ENCODE results near the gene FOXO3. TPM values are rescaled to one million over a fixed set of nuclear protein-coding genes. Genes with fewer than 3 reads are reported as not detected.

Gene FOXO3
- total and polyA plus RNA-seq, 2 experiments from 2014 or later = 19.7 to 36.6 TPM

GRCh38 chr6:108585921-108586536 is 25.3 kb downstream of the FOXO3 start:
- no peak for TF ChIP-seq EZH2phosphoT487 (IDR thresholded peaks at IDR 0.05; ENCODE audit: insufficient read depth, low read depth)
- TF ChIP-seq EZH2 (IDR thresholded peaks at IDR 0.05; ENCODE audit: insufficient read depth, poor library complexity, severe bottlenecking) = no peak
- H3K4me2 ChIP-seq (ENCODE audit: unreplicated experiment) = no peak overlapping the region

GRCh38 chr6:108587258-108588059 is 26.7 kb downstream of the FOXO3 start:
- Histone ChIP-seq H3K4me3 (peak overlapping the region; percentile 20; the same call in 1 of the 2 replicates), H3K36me3 (ENCODE audit: low read depth) (no peaks in the 10 kb centered on the region), H3K79me2 (ENCODE audit: insufficient read depth) (peaks cover 96% of the 10 kb centered on the region), H3K4me1 (ENCODE audit: insufficient read depth) (peaks cover 75% of the 10 kb centered on the region), H3K27ac (peak overlapping the region; percentile 67), H3K9me2 (ENCODE audit: insufficient read depth) (no peaks in the 10 kb centered on the region), H4K20me1 (ENCODE audit: insufficient read depth) (peaks cover 17% of the 10 kb centered on the region; the same call in 1 of the 2 replicates), H3K27me3 (replicated peaks; ENCODE audit: insufficient read depth) (no peaks in the 10 kb centered on the region), H3K9me3 (ENCODE audit: low read depth) (no peaks in the 10 kb centered on the region), H3K9ac (peak overlapping the region; percentile 9; the same call in 1 of the 2 replicates), H3F3A (ENCODE audit: insufficient read depth) (peaks cover 63% of the 10 kb centered on the region), H3K4me2 (ENCODE audit: unreplicated experiment) (peak overlapping the region; percentile 48), H2AFZ (no peak overlapping the region)
- peak; percentile 70 for DNase-seq
- in situ Hi-C loops (cut with MboI) = no loop called here
- TF ChIP-seq EZH2phosphoT487 (IDR thresholded peaks at IDR 0.05; ENCODE audit: insufficient read depth, low read depth) = no peak
- no peak for TF ChIP-seq EZH2 (IDR thresholded peaks at IDR 0.05; ENCODE audit: insufficient read depth, poor library complexity, severe bottlenecking)
- 74 to 76% methylated on average over 9 of the region's 9 CpGs for WGBS, 2 experiments (ENCODE audit: low coverage in 1 of 2, low lambda C conversion rate in 2 of 2, missing lambda C conversion rate in 2 of 2)

More at GRCh38 chr6:108585921-108586536, 25.3 kb downstream of the FOXO3 start:
- H3K36me3 ChIP-seq (ENCODE audit: low read depth) = no peaks in the 10 kb centered on the region
- no peak overlapping the region for H3K9ac ChIP-seq
- 54 to 56% methylated on average over 6 of the region's 6 CpGs for whole genome bisulfite sequencing, 2 experiments (ENCODE audit: low coverage in 1 of 2, low lambda C conversion rate in 2 of 2, missing lambda C conversion rate in 2 of 2)
- no peak overlapping the region for H3K4me3 ChIP-seq
- H3K9me2 ChIP-seq (ENCODE audit: insufficient read depth) = no peaks in the 10 kb centered on the region
- peaks cover 98% of the 10 kb centered on the region for H3K79me2 ChIP-seq (ENCODE audit: insufficient read depth)
- no peak overlapping the region for H3K27ac ChIP-seq
- H4K20me1 ChIP-seq (ENCODE audit: insufficient read depth) = peaks cover 25% of the 10 kb centered on the region; the same call in 1 of the 2 replicates
- H3F3A ChIP-seq (ENCODE audit: insufficient read depth) = peaks cover 63% of the 10 kb centered on the region
- no peaks in the 10 kb centered on the region for H3K9me3 ChIP-seq (ENCODE audit: low read depth)
- in situ Hi-C loops (cut with MboI) = no loop called here
- DNase-seq = no peak
- H2AFZ ChIP-seq = no peak overlapping the region
- H3K4me1 ChIP-seq (ENCODE audit: insufficient read depth) = peaks cover 75% of the 10 kb centered on the region
- no peaks in the 10 kb centered on the region for H3K27me3 ChIP-seq (replicated peaks; ENCODE audit: insufficient read depth)

DNA sequence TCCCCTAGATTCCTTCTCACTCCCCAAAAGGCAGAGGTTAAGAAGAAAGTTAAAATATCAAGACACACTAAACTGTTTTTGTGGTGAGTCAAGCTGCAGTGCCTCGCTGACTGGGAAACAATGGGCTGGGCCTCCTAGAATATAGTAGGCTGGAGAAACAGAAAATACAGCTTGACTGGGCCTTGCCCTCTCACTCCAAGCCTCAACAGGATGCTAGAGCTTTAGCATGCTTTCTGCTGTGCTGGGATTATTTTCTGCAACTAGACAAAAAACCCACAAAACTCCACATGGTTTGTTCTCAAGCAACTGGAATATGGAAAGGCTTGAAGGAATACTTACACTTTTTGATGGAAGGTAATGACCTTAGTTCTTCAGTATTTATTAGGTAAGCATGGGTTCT is 27.9 kb downstream of the FOXO3 start:
- Histone ChIP-seq H3K79me2 (ENCODE audit: insufficient read depth) (peaks cover 94% of the 10 kb centered on the region), H2AFZ (no peak overlapping the region), H3K27ac (peak overlapping the region; percentile 67), H3K27me3 (replicated peaks; ENCODE audit: insufficient read depth) (no peaks in the 10 kb centered on the region), H3F3A (ENCODE audit: insufficient read depth) (peaks cover 62% of the 10 kb centered on the region), H3K9me2 (ENCODE audit: insufficient read depth) (no peaks in the 10 kb centered on the region), H3K4me1 (ENCODE audit: insufficient read depth) (peaks cover 77% of the 10 kb centered on the region), H3K4me3 (peak overlapping the region; percentile 20), H3K9me3 (ENCODE audit: low read depth) (no peaks in the 10 kb centered on the region), H3K9ac (peak overlapping the region; percentile 9), H3K36me3 (ENCODE audit: low read depth) (no peaks in the 10 kb centered on the region), H3K4me2 (ENCODE audit: unreplicated experiment) (peak overlapping the region; percentile 48), H4K20me1 (ENCODE audit: insufficient read depth) (peaks cover 17% of the 10 kb centered on the region; the same call in 1 of the 2 replicates)
- in situ Hi-C loops (cut with MboI) = no loop called here
- TF ChIP-seq EZH2phosphoT487 (IDR thresholded peaks at IDR 0.05; ENCODE audit: insufficient read depth, low read depth) (no peak), EZH2 (IDR thresholded peaks at IDR 0.05; ENCODE audit: insufficient read depth, poor library complexity, severe bottlenecking) (no peak)
- 0% methylated on average over 1 of the region's 1 CpG for WGBS, 2 experiments (ENCODE audit: low coverage in 1 of 2, low lambda C conversion rate in 2 of 2, missing lambda C conversion rate in 2 of 2)
- DNase-seq = peak; percentile 87

DNA sequence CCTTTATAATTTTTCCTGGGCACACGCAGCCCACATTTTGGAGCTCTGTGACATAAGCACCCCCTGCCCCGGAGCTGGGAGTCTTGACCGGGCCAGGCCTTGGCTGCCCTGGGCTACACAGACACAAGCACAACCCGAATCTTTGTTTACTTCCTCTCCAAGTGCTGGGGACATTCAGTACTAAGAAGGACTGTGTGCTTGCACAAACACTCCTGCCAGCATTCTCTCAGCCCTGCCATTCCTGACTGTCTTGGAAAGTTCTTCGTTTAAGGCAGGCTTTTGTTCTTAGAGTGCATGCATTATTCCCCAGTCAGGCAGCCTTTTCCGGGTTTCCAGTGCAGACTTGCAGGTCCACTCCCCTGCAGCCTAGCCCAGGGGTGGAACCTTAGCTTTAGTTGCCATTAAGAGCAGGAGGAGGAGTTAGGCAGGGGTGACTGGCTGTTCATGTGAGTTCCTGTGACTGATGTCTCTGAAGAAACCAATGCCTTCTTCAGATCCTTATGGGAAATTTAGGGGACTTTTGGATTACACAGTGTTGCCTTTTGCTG is 28.6 kb downstream of the FOXO3 start:
- peak overlapping the region; percentile 48 for H3K4me2 ChIP-seq (ENCODE audit: unreplicated experiment)
- peak; percentile 68 for DNase-seq
- H3K79me2 ChIP-seq (ENCODE audit: insufficient read depth) = peaks cover 94% of the 10 kb centered on the region
- 7 to 9% methylated on average over 6 of the region's 6 CpGs for WGBS, 2 experiments (ENCODE audit: low coverage in 1 of 2, low lambda C conversion rate in 2 of 2, missing lambda C conversion rate in 2 of 2)
- no peaks in the 10 kb centered on the region for H3K9me2 ChIP-seq (ENCODE audit: insufficient read depth)
- peak overlapping the region; percentile 20 for H3K4me3 ChIP-seq
- no peak overlapping the region for H2AFZ ChIP-seq
- in situ Hi-C loops (cut with MboI) = no loop called here
- peaks cover 17% of the 10 kb centered on the region; the same call in 1 of the 2 replicates for H4K20me1 ChIP-seq (ENCODE audit: insufficient read depth)
- peak overlapping the region; percentile 67 for H3K27ac ChIP-seq
- H3K9ac ChIP-seq = peak overlapping the region; percentile 9
- peaks cover 75% of the 10 kb centered on the region for H3K4me1 ChIP-seq (ENCODE audit: insufficient read depth)
- no peaks in the 10 kb centered on the region for H3K9me3 ChIP-seq (ENCODE audit: low read depth)
- TF ChIP-seq EZH2phosphoT487 (IDR thresholded peaks at IDR 0.05; ENCODE audit: insufficient read depth, low read depth) (no peak), EZH2 (IDR thresholded peaks at IDR 0.05; ENCODE audit: insufficient read depth, poor library complexity, severe bottlenecking) (no peak)
- no peaks in the 10 kb centered on the region for H3K27me3 ChIP-seq (replicated peaks; ENCODE audit: insufficient read depth)
- H3F3A ChIP-seq (ENCODE audit: insufficient read depth) = peaks cover 67% of the 10 kb centered on the region
- no peaks in the 10 kb centered on the region for H3K36me3 ChIP-seq (ENCODE audit: low read depth)

Measured in GM23248 (cell line).